Activated CD4-positive, alpha-beta T cell treated with anti-CD3 and anti-CD28 coated beads, Interleukin-2, amount 50 U/mL, for 4 hours (primary cell): ENCODE measurements around the gene SHOC1.
"Not testable (repeated sequence)": the region's sequence is repeated elsewhere in the genome, so short reads cannot be mapped to it uniquely, and the experiment has no call there.

Source experiments
- DNase-seq, 2 experiments: peaks; one replicate each; pipeline ENCODE4 v3.0.0-alpha.2; 2020

Gene SHOC1

GRCh38 chr9:111794835-111795556 is at the start of gene SHOC1:
Gene SHOC1 (minus strand): TSS chr9:111794937. CDS start chr9:111791418, 3,519 bp downstream.
- DNase-seq: no peak

- DNase-seq: no peak
These were observed 49.2 kb upstream of the SHOC1 start for GRCh38 chr9:111843971-111844370.

- DNase-seq: no peak
These were observed 47.6 kb upstream of the SHOC1 start for GRCh38 chr9:111842313-111842712.

- DNase-seq: no peak
These were observed 45.7 kb upstream of the SHOC1 start for GRCh38 chr9:111840442-111840841.

GRCh38 chr9:111839987-111840386 is 45.2 kb upstream of the SHOC1 start:
- DNase-seq: no peak

GRCh38 chr9:111839387-111839786 is 44.6 kb upstream of the SHOC1 start:
- no peak for DNase-seq

- no peak for DNase-seq
These were observed 43.7 kb upstream of the SHOC1 start for GRCh38 chr9:111838439-111838838.

- no peak for DNase-seq
These were observed 41.6 kb upstream of the SHOC1 start for GRCh38 chr9:111836311-111836710.

GRCh38 chr9:111833941-111834340 is 39.2 kb upstream of the SHOC1 start:
- no peak for DNase-seq

GRCh38 chr9:111832449-111832848 is 37.7 kb upstream of the SHOC1 start:
- DNase-seq: no peak

GRCh38 chr9:111831371-111832108 is 36.8 kb upstream of the SHOC1 start:
- no peak for DNase-seq

GRCh38 chr9:111828193-111828592 is 33.5 kb upstream of the SHOC1 start:
- no peak for DNase-seq

- DNase-seq: no peak
These were observed 30.9 kb upstream of the SHOC1 start for GRCh38 chr9:111825468-111826145.

GRCh38 chr9:111821006-111821528 is 26.3 kb upstream of the SHOC1 start:
- DNase-seq: no peak

- no peak for DNase-seq
These were observed 24.6 kb upstream of the SHOC1 start for GRCh38 chr9:111819360-111819759.

- DNase-seq: no peak
These were observed 20.7 kb upstream of the SHOC1 start for GRCh38 chr9:111815285-111816070.

- DNase-seq: no peak
These were observed 17.6 kb upstream of the SHOC1 start for GRCh38 chr9:111812337-111812736.

GRCh38 chr9:111810908-111811307 is 16.2 kb upstream of the SHOC1 start:
- DNase-seq: no peak

GRCh38 chr9:111810415-111810814 is 15.7 kb upstream of the SHOC1 start:
- DNase-seq: not testable (repeated sequence)

- no peak for DNase-seq
These were observed 12.5 kb upstream of the SHOC1 start for GRCh38 chr9:111807197-111807596.

- DNase-seq: no peak
These were observed 11.5 kb upstream of the SHOC1 start for GRCh38 chr9:111806259-111806658.

GRCh38 chr9:111805830-111806241 is 11.1 kb upstream of the SHOC1 start:
- DNase-seq: no peak

GRCh38 chr9:111805262-111805661 is 10.5 kb upstream of the SHOC1 start:
- no peak for DNase-seq
